Small intestine (tissue), 7 donors: ENCODE data around the gene OR2H1. TPM values are rescaled to one million over a fixed set of nuclear protein-coding genes. Genes with fewer than 3 reads are reported as not detected.
A peak's percentile ranks its signal among the peaks of the same experiment; 100 is the strongest.

Source experiments
- DNase-seq, 2 donors: peaks; one replicate each; pipeline versions ENCODE4 v3.0.0 to v3.0.0-alpha.2; 2013
- FAIRE-seq: peaks from 2 replicates; lab custom pipeline; 2012; peaks lifted over from hg19 to GRCh38; lab: Jason Lieb, UNC
- H3K27ac ChIP-seq, 3 donors: one replicate each; pipeline ENCODE4 v1.5.1; 2013; ENCODE audit warnings: low read length in 2 of 3, mild to moderate bottlenecking in 2 of 3, control low read depth in 1 of 3, inconsistent platforms in 1 of 3, low read depth in 1 of 3, moderate library complexity in 1 of 3
- H3K27me3 ChIP-seq, 3 donors: one replicate each; pipeline ENCODE4 v1.6.1; 2013; ENCODE audit warnings: low read length in 3 of 3, inconsistent platforms in 1 of 3; ENCODE audit not compliant: control insufficient read depth in 3 of 3, insufficient read depth in 3 of 3
- H3K36me3 ChIP-seq, 3 donors: one replicate each; pipeline ENCODE4 v1.6.1; 2013; ENCODE audit warnings: low read length in 3 of 3, inconsistent platforms in 1 of 3, low read depth in 1 of 3, mild to moderate bottlenecking in 1 of 3, moderate library complexity in 1 of 3; ENCODE audit not compliant: control insufficient read depth in 3 of 3, insufficient read depth in 2 of 3
- H3K4me1 ChIP-seq, 3 donors: one replicate each; pipeline ENCODE4 v1.6.1; 2013; ENCODE audit warnings: low read length in 2 of 3, inconsistent platforms in 1 of 3, low read depth in 1 of 3, mild to moderate bottlenecking in 1 of 3, moderate library complexity in 1 of 3; ENCODE audit not compliant: control insufficient read depth in 3 of 3, insufficient read depth in 2 of 3
- H3K4me3 ChIP-seq, 3 donors: one replicate each; pipeline ENCODE4 v1.5.1; 2013; ENCODE audit warnings: low read length in 3 of 3, control low read depth in 1 of 3, inconsistent platforms in 1 of 3, low read depth in 1 of 3, mild to moderate bottlenecking in 1 of 3, moderate library complexity in 1 of 3
- H3K9me3 ChIP-seq, 2 donors: one replicate each; pipeline ENCODE4 v1.6.1; 2013; ENCODE audit warnings: low read depth in 1 of 2, low read length in 1 of 2; ENCODE audit not compliant: control insufficient read depth in 2 of 2, insufficient read depth in 1 of 2
- WGBS, 3 donors: extraction: QIAGEN DNeasy Blood & Tissue Kit; methylation state at CpG; one replicate each; pipeline ENCODE4 v1.1.7; 2013; 5-methylcytosine and 5-hydroxymethylcytosine counted together
- polyA plus RNA-seq, 4 donors: library from polyadenylated mRNA; stranded (reverse) in 3 of 4; unstranded in 1 of 4; fragments of 200-250 nt in 3 of 4; fragments of 120-200 nt in 1 of 4; gene quantifications; one replicate each; pipeline versions ENCODE4 v1.2.1 to v1.2.3, GENCODE V29; 2013
- donor health status: healthy with polysubstance abuse.
- donor health status: control.
- donor health status: control.
- donor health status: Bipolar disorder and iron deficiency.
- donor health status: healthy.

Gene OR2H1
- polyA plus RNA-seq, 4 donors = not detected

DNA sequence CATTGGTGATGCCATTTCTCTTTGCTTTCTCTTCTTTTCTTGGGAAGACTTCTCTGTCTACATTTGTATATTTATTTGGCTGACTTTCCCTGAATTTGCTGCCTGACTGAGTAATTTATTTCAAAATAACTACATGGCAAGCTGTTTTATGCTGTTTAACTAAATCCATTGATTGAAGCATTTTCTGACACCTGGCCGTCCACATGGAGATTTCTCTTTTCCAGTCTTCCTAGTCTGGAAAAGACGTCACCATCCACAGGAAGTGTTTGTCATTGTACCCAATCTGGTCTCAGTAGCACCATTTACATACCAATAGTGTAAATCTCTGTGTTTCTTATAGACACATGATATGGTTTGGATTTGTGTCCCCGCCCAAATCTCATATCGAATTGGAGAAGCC lies 40.0 kb downstream of the OR2H1 start:
- WGBS, 3 donors = 71 to 81% (median 80%) methylated on average over 4 of the region's 4 CpGs
- H3K4me3 ChIP-seq = no peak overlapping the region
- no peak overlapping the region for H3K27ac ChIP-seq
- FAIRE-seq (no peak), DNase-seq (no peak)
- H3K27me3 ChIP-seq = peaks cover 0 to 6% (median 0%) of the 10 kb centered on the region in 3 donors
- no peaks in the 10 kb centered on the region for H3K4me1 ChIP-seq
- H3K9me3 ChIP-seq = no peaks in the 10 kb centered on the region
- H3K36me3 ChIP-seq = no peaks in the 10 kb centered on the region

DNA sequence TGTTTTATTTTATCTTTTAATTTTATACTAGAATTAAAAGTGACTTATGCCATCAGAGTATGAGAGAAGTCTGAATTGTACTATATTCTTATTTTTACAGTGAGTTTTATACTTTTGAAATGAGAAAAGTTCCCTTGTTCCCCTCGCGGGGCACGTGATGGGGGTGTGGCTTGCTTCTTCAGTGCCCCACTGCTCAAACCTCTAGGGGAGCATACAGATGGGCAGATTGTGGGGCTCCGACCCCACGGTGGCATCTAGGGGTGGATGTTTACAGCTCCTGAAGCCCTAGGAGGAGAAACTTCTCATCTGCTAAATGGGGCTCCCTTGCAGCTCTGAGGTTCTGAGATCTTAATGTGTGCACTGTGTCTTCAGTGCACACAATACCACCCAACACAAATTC lies 42.7 kb downstream of the OR2H1 start:
- DNase-seq (no peak), FAIRE-seq (no peak)
- H3K4me3 ChIP-seq = no peak overlapping the region
- no peak overlapping the region for H3K27ac ChIP-seq
- H3K9me3 ChIP-seq = no peaks in the 10 kb centered on the region
- H3K27me3 ChIP-seq = peaks cover 0 to 6% (median 0%) of the 10 kb centered on the region in 3 donors
- no peaks in the 10 kb centered on the region for H3K36me3 ChIP-seq
- H3K4me1 ChIP-seq = no peaks in the 10 kb centered on the region
- 79 to 85% (median 81%) methylated on average over 5 of the region's 5 CpGs for WGBS, 3 donors

DNA sequence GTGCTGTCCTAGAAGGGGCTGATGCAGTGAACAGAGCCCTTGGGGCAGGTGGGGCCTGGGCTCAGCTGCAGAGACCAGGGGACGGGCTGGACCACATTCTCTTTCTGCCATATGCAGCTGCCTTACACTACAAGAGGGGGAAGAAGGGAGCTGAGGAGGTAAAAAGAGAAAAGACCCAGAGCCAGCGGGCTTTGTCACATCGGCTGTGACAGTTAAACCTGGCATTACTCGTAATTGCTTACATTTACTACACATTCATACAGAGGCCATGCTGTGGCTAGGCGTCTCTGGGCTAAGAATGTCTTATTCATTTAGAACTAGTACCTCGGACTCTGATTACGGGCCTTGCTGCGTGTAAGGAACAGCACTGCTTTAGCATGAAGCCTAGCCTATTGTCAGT lies 43.6 kb downstream of the OR2H1 start:
- no peaks in the 10 kb centered on the region for H3K9me3 ChIP-seq
- no peak overlapping the region for H3K27ac ChIP-seq
- H3K4me3 ChIP-seq = no peak overlapping the region
- no peak for DNase-seq
- H3K27me3 ChIP-seq = peaks cover 0 to 4% (median 0%) of the 10 kb centered on the region in 3 donors
- H3K36me3 ChIP-seq = no peaks in the 10 kb centered on the region
- H3K4me1 ChIP-seq = no peaks in the 10 kb centered on the region
- 83 to 88% (median 85%) methylated on average over 8 of the region's 8 CpGs for WGBS, 3 donors
- FAIRE-seq = no peak

DNA sequence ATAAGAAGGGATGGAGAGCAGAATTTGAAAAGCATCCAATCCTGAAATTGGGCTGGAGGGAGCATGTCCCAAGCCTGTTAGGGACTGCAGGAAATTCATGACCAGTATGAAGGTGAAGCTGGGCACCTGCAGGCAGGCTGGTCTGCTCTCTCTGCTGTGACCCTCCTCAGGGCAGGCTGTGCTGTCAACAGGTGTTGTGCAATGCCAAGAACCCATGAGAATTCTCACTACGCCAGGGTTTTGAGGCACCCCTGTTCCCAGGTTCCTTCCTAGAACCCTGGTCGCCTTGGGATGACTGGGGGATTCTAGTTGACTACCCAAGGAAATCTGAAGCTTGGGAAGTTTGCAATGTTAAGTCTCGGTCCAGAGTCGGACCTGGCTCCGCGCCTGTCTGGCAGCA lies 44.2 kb downstream of the OR2H1 start:
- DNase-seq (no peak), FAIRE-seq (no peak)
- H3K4me1 ChIP-seq = no peaks in the 10 kb centered on the region
- H3K36me3 ChIP-seq = no peaks in the 10 kb centered on the region
- 87 to 90% (median 88%) methylated on average over 6 of the region's 6 CpGs for WGBS, 3 donors
- H3K9me3 ChIP-seq = no peaks in the 10 kb centered on the region
- no peak overlapping the region for H3K4me3 ChIP-seq
- no peak overlapping the region for H3K27ac ChIP-seq
- peaks cover 0 to 4% (median 0%) of the 10 kb centered on the region in 3 donors for H3K27me3 ChIP-seq

DNA sequence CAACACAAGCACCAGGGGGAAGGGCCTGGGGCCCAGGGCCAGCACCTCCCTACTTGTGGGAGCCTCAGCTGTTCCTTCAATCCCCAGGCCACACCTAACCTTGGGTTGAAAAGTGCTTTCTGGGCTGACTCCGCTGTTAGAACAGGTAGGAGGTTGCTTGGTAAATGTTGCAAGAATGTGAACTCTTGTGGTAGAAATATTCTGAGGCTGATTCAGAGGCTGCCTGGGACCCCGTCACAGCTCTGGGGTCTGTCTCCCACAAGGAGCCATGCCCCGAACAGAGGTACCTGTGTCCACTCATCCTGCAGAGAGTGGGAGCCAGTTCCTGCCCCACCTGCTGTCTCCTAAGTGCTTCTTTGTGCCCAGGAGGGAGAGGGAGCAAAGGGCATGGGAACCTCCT lies 45.2 kb downstream of the OR2H1 start:
- no peak for FAIRE-seq
- 73 to 87% (median 76%) methylated on average over 3 of the region's 3 CpGs for WGBS, 3 donors
- Histone ChIP-seq H3K4me3 (no peak overlapping the region), H3K27ac (no peak overlapping the region), H3K36me3 (no peaks in the 10 kb centered on the region), H3K4me1 (no peaks in the 10 kb centered on the region), H3K9me3 (no peaks in the 10 kb centered on the region), H3K27me3 (peaks cover 0 to 2% (median 0%) of the 10 kb centered on the region in 3 donors)
- DNase-seq = no peak

DNA sequence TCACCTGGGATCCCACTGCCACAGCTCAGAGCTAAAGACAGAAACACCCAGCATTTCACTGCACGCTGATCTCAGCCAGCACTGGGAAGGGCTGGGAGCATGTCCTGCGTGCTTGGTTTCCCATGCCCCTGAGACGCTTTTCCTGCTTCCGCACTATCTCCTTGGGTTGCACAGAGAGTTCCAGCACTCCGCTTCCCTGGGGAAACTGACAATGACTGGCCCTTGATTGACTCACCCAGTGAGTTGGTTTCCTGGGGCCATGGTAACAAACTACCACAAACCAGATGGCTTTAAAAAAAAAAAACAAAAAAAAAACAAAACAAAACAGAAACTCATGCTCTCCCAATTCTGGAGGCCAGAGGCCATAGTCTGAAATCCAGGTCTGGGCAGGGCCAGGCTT lies 45.6 kb downstream of the OR2H1 start:
- peaks cover 0 to 2% (median 0%) of the 10 kb centered on the region in 3 donors for H3K27me3 ChIP-seq
- WGBS, 3 donors = 80 to 86% (median 84%) methylated on average over 5 of the region's 5 CpGs
- H3K4me3 ChIP-seq = no peak overlapping the region
- H3K36me3 ChIP-seq = no peaks in the 10 kb centered on the region
- FAIRE-seq (no peak), DNase-seq (no peak)
- no peaks in the 10 kb centered on the region for H3K9me3 ChIP-seq
- H3K27ac ChIP-seq = no peak overlapping the region
- H3K4me1 ChIP-seq = no peaks in the 10 kb centered on the region

DNA sequence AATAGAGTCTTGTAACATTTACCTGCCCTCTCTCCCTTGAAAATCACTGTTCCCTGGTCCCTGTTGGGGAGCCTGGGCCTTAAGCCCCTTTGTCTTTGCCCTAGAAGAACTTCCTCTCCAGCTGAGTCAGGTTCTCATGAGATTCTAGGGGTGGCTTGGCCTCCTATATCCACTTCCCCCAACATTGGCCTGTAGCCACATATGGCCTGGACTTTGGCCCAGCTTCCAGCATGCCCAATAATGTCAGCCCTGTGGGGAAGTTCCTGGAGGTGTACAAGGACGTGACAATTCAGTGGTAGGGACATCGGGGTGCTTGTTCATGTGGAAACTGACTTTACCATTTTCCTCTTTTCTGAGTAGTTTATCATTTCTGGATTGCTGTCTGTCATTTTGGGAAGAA lies 48.0 kb downstream of the OR2H1 start:
- DNase-seq (peak in 1 of 2 donors; percentile 30), FAIRE-seq (no peak)
- Histone ChIP-seq H3K36me3 (no peaks in the 10 kb centered on the region), H3K27me3 (peaks cover 0 to 2% (median 0%) of the 10 kb centered on the region in 3 donors), H3K4me1 (no peaks in the 10 kb centered on the region), H3K27ac (no peak overlapping the region), H3K4me3 (no peak overlapping the region), H3K9me3 (no peaks in the 10 kb centered on the region)
- WGBS, 3 donors = 18 to 61% (median 32%) methylated on average over 2 of the region's 2 CpGs

DNA sequence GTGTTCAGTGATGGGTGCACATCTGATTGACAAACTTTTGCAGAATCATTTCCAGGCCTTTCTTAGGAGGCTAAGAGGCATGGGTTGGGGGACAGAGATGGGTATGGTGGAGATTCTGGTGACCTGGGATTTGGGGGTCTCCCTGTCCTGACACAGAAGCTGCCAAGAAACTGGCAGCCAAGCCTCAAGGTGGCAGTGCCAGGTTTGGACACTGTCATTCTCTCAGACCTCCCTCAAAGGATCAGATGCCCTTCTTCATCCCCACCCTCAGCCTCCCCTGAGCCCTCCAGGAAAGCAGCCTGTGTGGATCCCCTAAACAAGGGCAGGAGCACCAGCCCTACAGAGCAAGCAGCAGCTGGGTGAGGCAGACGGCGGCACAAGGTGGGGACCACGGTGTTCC lies 48.9 kb downstream of the OR2H1 start:
- no peak for FAIRE-seq

DNA sequence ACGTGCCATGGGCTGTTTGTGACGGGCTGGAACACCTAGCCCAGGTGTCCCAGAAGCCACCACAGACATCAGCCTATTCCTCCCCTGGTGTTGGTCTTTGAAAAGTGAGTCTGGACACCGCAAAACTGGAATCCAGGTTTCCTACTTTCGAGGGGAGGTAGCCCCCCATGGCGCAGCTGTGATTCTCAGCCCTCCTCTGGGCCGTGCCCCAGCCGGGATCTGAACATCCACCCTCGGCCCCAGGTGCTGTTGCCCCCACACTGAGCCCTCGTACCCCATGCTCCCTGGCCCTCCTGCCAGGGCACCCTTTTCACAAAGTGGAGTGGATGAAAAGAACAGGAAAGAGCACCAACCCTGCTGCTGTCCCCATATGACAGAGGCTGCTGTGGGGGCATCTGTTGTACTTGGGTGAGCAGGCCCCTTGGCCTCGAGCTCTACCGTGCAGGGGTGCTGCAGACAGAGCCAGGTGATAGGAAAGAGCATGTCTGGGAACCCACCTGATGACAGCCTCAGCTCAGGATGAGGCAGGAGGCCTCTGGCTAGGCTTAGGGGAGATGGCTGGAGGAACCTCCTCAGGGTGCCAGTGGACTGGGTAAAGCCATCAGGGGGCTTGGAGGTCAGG lies 49.6 kb downstream of the OR2H1 start:
- Histone ChIP-seq H3K4me3 (no peak overlapping the region), H3K27ac (no peak overlapping the region), H3K36me3 (no peaks in the 10 kb centered on the region), H3K9me3 (no peaks in the 10 kb centered on the region), H3K27me3 (no peaks in the 10 kb centered on the region), H3K4me1 (no peaks in the 10 kb centered on the region)
- no peak for FAIRE-seq
- DNase-seq = no peak
- WGBS, 3 donors = 64 to 80% (median 79%) methylated on average over 11 of the region's 11 CpGs

More for the DNA sequence above, 48.9 kb downstream of the OR2H1 start:
- Histone ChIP-seq H3K4me1 (no peaks in the 10 kb centered on the region), H3K4me3 (no peak overlapping the region), H3K9me3 (no peaks in the 10 kb centered on the region), H3K27me3 (no peaks in the 10 kb centered on the region), H3K27ac (no peak overlapping the region), H3K36me3 (no peaks in the 10 kb centered on the region)
- WGBS, 3 donors = 83 to 95% (median 84%) methylated on average over 3 of the region's 3 CpGs
- DNase-seq = no peak
